Right lung (tissue), 10 donors: Measurements from ENCODE around the gene PIAS1. TPM values are rescaled to one million over a fixed set of nuclear protein-coding genes. Genes with fewer than 3 reads are reported as not detected.
"Not testable (repeated sequence)": the region's sequence is repeated elsewhere in the genome, so short reads cannot be mapped to it uniquely, and the experiment has no call there.

ENCODE experiments used
- DNase-seq, 2 donors: peaks; one replicate each; pipeline ENCODE4 v3.0.0-alpha.2; 2013
- long read RNA-seq, 8 donors: transcript quantifications; one replicate each; lab custom pipeline, GENCODE V29; 2026
- polyA plus RNA-seq, 5 donors: library from polyadenylated mRNA; unstranded; fragments of 120-200 nt; gene quantifications; one replicate each; pipeline versions ENCODE4 v1.2.1 to v1.2.3, GENCODE V29; 2013; ENCODE audit warnings: inconsistent platforms in 1 of 5, low replicate concordance in 1 of 5; ENCODE audit not compliant: insufficient read length in 5 of 5, insufficient read depth in 1 of 5

PIAS1 gene
- polyA plus RNA-seq = 10 to 100 TPM; 49.8 to 77.8 (median 67.4) TPM
- long read RNA-seq, donor 1, full-length matches to known transcripts = 9 of 46 reads
- long read RNA-seq, donor 1, partial matches to known transcripts = 37 of 46 reads
- long read RNA-seq, donor 1, other reads (novel, unspliced or antisense) = 0 of 46 reads
- long read RNA-seq, donor 2, full-length matches to known transcripts = 2 of 29 reads
- long read RNA-seq, donor 2, partial matches to known transcripts = 27 of 29 reads
- long read RNA-seq, donor 2, other reads (novel, unspliced or antisense) = 0 of 29 reads
- long read RNA-seq, donor 3, full-length matches to known transcripts = 4 of 9 reads
- long read RNA-seq, donor 3, partial matches to known transcripts = 5 of 9 reads
- long read RNA-seq, donor 3, other reads (novel, unspliced or antisense) = 0 of 9 reads
- long read RNA-seq, donor 4, full-length matches to known transcripts = 4 of 28 reads
- long read RNA-seq, donor 4, partial matches to known transcripts = 24 of 28 reads
- long read RNA-seq, donor 4, other reads (novel, unspliced or antisense) = 0 of 28 reads
- long read RNA-seq, donor 5, full-length matches to known transcripts = 7 of 94 reads
- long read RNA-seq, donor 5, partial matches to known transcripts = 74 of 94 reads
- long read RNA-seq, donor 5, other reads (novel, unspliced or antisense) = 13 of 94 reads
- long read RNA-seq, donor 6, full-length matches to known transcripts = 10 of 78 reads
- long read RNA-seq, donor 6, partial matches to known transcripts = 68 of 78 reads
- long read RNA-seq, donor 6, other reads (novel, unspliced or antisense) = 0 of 78 reads
- long read RNA-seq, donor 7, full-length matches to known transcripts = 14 of 49 reads
- long read RNA-seq, donor 7, partial matches to known transcripts = 10 of 49 reads
- long read RNA-seq, donor 7, other reads (novel, unspliced or antisense) = 25 of 49 reads
- long read RNA-seq, donor 8, full-length matches to known transcripts = 2 of 2 reads
- long read RNA-seq, donor 8, partial matches to known transcripts = 0 of 2 reads
- long read RNA-seq, donor 8, other reads (novel, unspliced or antisense) = 0 of 2 reads

GRCh38 chr15:68053701-68054627 lies at the start of gene PIAS1:
PIAS1 (plus strand) TSS chr15:68054315; CDS start chr15:68054327, 12 bp downstream.
- DNase-seq = peak; percentile 90 to 91

- not testable (repeated sequence) for DNase-seq
These were observed 46.5 kb upstream of the PIAS1 start for GRCh38 chr15:68007642-68008041.

- no peak for DNase-seq
These were observed 43.6 kb upstream of the PIAS1 start for GRCh38 chr15:68010361-68011153.

- DNase-seq = no peak
These were observed 41.2 kb upstream of the PIAS1 start for GRCh38 chr15:68012911-68013310.

GRCh38 chr15:68014219-68014618 lies 39.9 kb upstream of the PIAS1 start:
- no peak for DNase-seq

GRCh38 chr15:68015244-68015643 lies 38.9 kb upstream of the PIAS1 start:
- DNase-seq = no peak

GRCh38 chr15:68017201-68017600 lies 36.9 kb upstream of the PIAS1 start:
- no peak for DNase-seq

GRCh38 chr15:68018797-68019444 lies 35.2 kb upstream of the PIAS1 start:
- no peak for DNase-seq

- no peak for DNase-seq
These were observed 34.1 kb upstream of the PIAS1 start for GRCh38 chr15:68019814-68020525.

GRCh38 chr15:68020685-68021084 lies 33.4 kb upstream of the PIAS1 start:
- no peak for DNase-seq

GRCh38 chr15:68022061-68022460 lies 32.1 kb upstream of the PIAS1 start:
- no peak for DNase-seq

- no peak for DNase-seq
These were observed 30.6 kb upstream of the PIAS1 start for GRCh38 chr15:68023307-68024101.

- DNase-seq = peak; percentile 32 to 38
These were observed 28.2 kb upstream of the PIAS1 start for GRCh38 chr15:68025835-68026424.

- DNase-seq = no peak
These were observed 26.7 kb upstream of the PIAS1 start for GRCh38 chr15:68027388-68027787.

- DNase-seq = no peak
These were observed 25.8 kb upstream of the PIAS1 start for GRCh38 chr15:68028137-68028887.

GRCh38 chr15:68028888-68029207 lies 25.3 kb upstream of the PIAS1 start:
- no peak for DNase-seq

GRCh38 chr15:68029959-68030358 lies 24.2 kb upstream of the PIAS1 start:
- DNase-seq = no peak
